ENCODE measurements around the gene CD302. TPM values are rescaled to one million over a fixed set of nuclear protein-coding genes. Genes with fewer than 3 reads are reported as not detected.
A peak's percentile ranks its signal among the peaks of the same experiment; 100 is the strongest.
"Not testable (repeated sequence)": the region's sequence is repeated elsewhere in the genome, so short reads cannot be mapped to it uniquely, and the experiment has no call there.

Gene CD302, protein sequence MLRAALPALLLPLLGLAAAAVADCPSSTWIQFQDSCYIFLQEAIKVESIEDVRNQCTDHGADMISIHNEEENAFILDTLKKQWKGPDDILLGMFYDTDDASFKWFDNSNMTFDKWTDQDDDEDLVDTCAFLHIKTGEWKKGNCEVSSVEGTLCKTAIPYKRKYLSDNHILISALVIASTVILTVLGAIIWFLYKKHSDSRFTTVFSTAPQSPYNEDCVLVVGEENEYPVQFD
- 10 to 100 TPM; 11.8 to 13.4 (median 13.1) TPM for polyA plus RNA-seq (ENCODE audit: insufficient read length in 3 of 3)
- long read RNA-seq, donor 1, partial matches to known transcripts, result 0 of 1 reads
- long read RNA-seq, donor 1, other reads (novel, unspliced or antisense), result 0 of 1 reads
- long read RNA-seq, donor 2, partial matches to known transcripts, result 0 of 4 reads
- long read RNA-seq, donor 2, other reads (novel, unspliced or antisense), result 0 of 4 reads
- long read RNA-seq, donor 3, transcript CD302-201 (6 exons, 3,741 nt), result major isoform, 10 of 11 reads
- long read RNA-seq, donor 3, partial matches to known transcripts, result 0 of 11 reads
- long read RNA-seq, donor 3, other reads (novel, unspliced or antisense), result 0 of 11 reads
- long read RNA-seq, donor 4, partial matches to known transcripts, result 0 of 3 reads
- long read RNA-seq, donor 4, other reads (novel, unspliced or antisense), result 0 of 3 reads
- long read RNA-seq, donor 5, result 0 reads
- long read RNA-seq, donor 6, transcript CD302-201 (6 exons, 3,741 nt), result major isoform, 7 of 7 reads
- long read RNA-seq, donor 6, partial matches to known transcripts, result 0 of 7 reads
- long read RNA-seq, donor 6, other reads (novel, unspliced or antisense), result 0 of 7 reads
- long read RNA-seq, donor 7, transcript CD302-201 (6 exons, 3,741 nt), result major isoform, 5 of 7 reads
- long read RNA-seq, donor 7, partial matches to known transcripts, result 0 of 7 reads
- long read RNA-seq, donor 7, other reads (novel, unspliced or antisense), result 0 of 7 reads
- long read RNA-seq, donor 8, transcript CD302-201 (6 exons, 3,741 nt), result major isoform, 10 of 11 reads
- long read RNA-seq, donor 8, partial matches to known transcripts, result 0 of 11 reads
- long read RNA-seq, donor 8, other reads (novel, unspliced or antisense), result 0 of 11 reads
- long read RNA-seq, donor 9, partial matches to known transcripts, result 0 of 1 reads
- long read RNA-seq, donor 9, other reads (novel, unspliced or antisense), result 0 of 1 reads
- long read RNA-seq, donor 10, transcript CD302-201 (6 exons, 3,741 nt), result major isoform, 7 of 7 reads
- long read RNA-seq, donor 10, partial matches to known transcripts, result 0 of 7 reads
- long read RNA-seq, donor 10, other reads (novel, unspliced or antisense), result 0 of 7 reads
- long read RNA-seq, donor 11, partial matches to known transcripts, result 0 of 2 reads
- long read RNA-seq, donor 11, other reads (novel, unspliced or antisense), result 0 of 2 reads
- long read RNA-seq, donor 12, partial matches to known transcripts, result 0 of 1 reads
- long read RNA-seq, donor 12, other reads (novel, unspliced or antisense), result 0 of 1 reads
- long read RNA-seq, donor 13, transcript CD302-201 (6 exons, 3,741 nt), result major isoform, 5 of 6 reads
- long read RNA-seq, donor 13, partial matches to known transcripts, result 0 of 6 reads
- long read RNA-seq, donor 13, other reads (novel, unspliced or antisense), result 0 of 6 reads
- long read RNA-seq, donor 14, transcript CD302-201 (6 exons, 3,741 nt), result major isoform, 5 of 5 reads
- long read RNA-seq, donor 14, partial matches to known transcripts, result 0 of 5 reads
- long read RNA-seq, donor 14, other reads (novel, unspliced or antisense), result 0 of 5 reads
- long read RNA-seq, donor 15, transcript CD302-201 (6 exons, 3,741 nt), result major isoform, 5 of 6 reads
- long read RNA-seq, donor 15, partial matches to known transcripts, result 0 of 6 reads
- long read RNA-seq, donor 15, other reads (novel, unspliced or antisense), result 0 of 6 reads
- long read RNA-seq, donor 16, transcript CD302-201 (6 exons, 3,741 nt), result major isoform, 7 of 7 reads
- long read RNA-seq, donor 16, partial matches to known transcripts, result 0 of 7 reads
- long read RNA-seq, donor 16, other reads (novel, unspliced or antisense), result 0 of 7 reads

DNA sequence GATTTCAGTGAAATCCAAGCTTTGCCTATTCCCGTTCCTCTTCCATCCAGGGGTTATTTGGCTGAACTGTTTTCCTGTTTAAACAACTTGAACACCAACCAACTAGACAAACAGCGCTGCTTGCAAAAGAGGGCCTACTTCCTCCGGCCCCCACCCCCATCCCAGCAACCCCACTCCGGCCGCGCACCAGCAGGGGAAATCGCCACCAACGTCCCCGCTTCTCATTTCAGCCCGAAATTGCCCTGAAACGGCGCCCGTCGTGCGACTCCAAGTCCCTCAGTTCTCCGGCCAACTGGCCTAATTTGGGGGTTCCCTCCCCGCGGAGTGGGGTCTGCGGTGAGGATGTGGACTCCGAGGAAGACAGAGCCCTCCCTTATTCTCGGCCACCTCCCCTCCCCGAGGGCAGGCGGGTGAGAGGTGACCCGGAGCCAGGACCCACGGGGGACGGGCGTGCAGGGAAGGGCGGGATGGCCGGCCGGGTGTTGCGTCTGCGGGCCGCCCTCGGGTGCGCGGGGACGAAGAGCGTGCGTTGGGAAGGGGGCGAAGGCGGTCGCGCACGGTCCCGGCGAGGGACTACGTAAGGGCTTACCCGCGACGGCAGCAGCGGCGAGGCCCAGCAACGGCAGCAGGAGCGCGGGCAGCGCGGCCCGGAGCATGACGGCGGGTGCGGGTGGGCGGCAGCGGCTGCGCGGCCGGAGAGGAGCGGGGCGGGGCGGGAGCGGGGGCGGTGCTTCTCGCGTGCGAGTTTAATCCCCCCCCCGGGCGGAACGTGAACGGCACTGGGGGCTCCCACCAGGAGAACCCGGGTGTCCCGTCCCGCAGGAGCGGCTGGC is at the start of gene CD302:
CD302 (minus strand) TSS at position 666 of the 833 bp plus-strand sequence; CDS start at position 656, 10 bp downstream.
- DNase-seq (ENCODE audit: extremely low read depth in 1 of 11, low read depth in 9 of 11, low spot score in 4 of 11), result peak in 9 of 11 donors; percentile 27 to 46 (median 42)

DNA sequence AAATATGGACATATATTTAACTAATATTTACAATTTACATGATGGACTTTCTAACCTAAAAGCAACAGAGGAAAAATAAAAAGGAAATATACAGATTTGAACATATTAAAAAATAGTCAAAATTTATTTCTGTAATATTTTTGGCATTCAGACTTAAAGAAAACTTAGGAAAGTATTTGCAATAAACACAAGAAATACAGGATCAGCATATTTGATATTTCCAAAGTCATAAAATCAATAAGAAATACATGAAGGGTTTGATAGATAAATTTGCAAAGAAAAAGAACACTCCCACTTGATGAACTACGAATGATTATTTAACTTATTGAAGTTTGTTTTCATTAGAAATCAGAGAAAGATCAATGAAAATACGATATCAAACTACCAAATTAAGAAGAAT is 48.6 kb upstream of the CD302 start:
- DNase-seq (ENCODE audit: extremely low read depth in 1 of 11, low read depth in 9 of 11, low spot score in 4 of 11), result no peak

DNA sequence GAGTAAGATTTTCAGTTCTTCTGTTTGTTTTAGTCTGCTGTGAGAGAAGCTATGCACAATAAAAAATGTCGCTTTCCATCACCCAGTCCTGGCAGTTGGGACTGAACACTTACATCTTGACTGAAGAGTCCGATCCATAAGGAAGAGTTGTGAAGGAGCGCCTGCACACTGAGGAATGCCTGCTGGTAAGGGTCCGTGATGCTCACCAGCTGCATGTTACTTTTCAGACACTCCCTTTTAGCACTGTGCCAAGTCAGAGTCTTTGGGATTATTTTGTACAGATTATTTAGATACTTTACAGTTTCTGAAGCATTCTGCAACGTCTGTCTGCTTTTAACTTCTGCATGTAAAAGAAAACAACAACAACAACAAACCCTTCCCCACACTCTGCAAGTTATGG is 42.6 kb upstream of the CD302 start:
- DNase-seq (ENCODE audit: extremely low read depth in 1 of 11, low read depth in 9 of 11, low spot score in 4 of 11), result no peak

DNA sequence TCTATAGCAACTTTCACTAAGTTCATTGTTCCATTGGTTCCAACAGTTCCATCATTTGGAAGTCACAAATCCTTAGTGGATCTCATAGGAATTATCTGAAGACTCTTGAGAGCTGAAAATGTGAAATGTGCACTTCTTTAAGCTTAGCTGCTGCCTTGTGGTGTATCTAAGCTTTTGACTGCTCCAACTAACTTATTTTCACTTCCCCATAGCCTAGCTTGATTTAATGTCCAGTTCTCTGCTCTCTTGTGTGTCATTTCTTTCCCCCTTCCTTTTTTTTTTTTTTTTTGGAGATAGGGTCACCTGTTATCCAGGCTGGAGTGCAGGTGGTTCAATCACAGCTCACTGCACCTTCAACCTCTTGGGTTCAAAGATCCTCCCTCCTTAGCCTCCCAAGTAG is 34.9 kb upstream of the CD302 start:
- no peak for DNase-seq (ENCODE audit: extremely low read depth in 1 of 11, low read depth in 9 of 11, low spot score in 4 of 11)

DNA sequence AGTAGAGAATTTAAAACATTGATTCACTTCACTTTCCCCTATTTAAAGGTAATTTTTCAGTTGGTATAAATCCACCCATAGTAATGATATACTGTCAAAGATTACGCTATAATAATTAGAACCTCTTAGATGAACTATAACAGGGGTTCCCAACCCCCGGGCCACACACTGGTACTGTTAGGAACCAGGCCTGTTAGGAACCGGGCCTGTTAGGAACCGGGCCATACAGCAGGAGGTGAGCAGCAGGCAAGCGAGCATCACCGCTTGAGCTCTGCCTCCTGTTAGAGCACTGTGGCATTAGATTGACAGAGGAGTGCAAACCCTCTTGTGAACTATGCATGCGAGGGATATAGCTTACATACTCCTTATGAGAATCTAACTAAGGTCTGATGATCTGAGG is 34.0 kb upstream of the CD302 start:
- DNase-seq (ENCODE audit: extremely low read depth in 1 of 11, low read depth in 9 of 11, low spot score in 4 of 11), result no peak

DNA sequence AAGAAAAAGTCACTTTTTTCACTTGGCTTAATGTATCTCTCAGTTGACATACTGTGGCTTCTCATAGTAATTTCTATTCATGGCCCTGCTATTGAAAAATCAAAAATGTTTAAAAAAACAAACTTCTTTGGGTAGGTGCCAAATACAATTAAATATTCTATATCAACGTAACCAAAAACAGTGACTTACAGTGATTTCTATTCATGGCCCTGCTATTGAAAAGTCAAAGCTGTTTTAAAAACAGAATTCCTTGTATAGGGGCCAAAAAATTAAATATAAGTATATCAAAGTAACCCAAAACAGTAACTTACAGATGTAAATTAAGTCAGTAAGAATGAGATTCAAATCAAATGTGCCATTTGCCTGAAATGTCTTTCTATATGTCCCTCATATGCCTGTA is 31.4 kb upstream of the CD302 start:
- no peak for DNase-seq (ENCODE audit: extremely low read depth in 1 of 11, low read depth in 9 of 11, low spot score in 4 of 11)

DNA sequence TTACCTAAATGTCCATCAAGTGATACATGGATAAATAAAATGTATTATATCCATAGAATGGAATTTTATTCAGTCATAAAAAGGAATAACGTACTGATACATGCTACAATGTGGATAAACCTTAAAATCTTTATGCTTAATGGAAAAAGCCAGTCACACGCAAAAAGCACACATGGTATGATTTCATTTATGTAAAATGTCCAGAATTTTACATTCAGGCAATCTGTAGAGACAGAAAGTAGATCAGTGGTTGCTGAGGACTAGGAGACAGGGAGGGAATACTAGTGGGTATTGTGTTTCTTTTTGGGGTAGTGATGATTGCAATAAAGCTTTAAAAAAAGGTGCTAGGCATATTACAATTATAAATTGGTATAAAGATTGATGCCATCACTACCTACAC is 30.7 kb upstream of the CD302 start:
- DNase-seq (ENCODE audit: extremely low read depth in 1 of 11, low read depth in 9 of 11, low spot score in 4 of 11), result no peak

DNA sequence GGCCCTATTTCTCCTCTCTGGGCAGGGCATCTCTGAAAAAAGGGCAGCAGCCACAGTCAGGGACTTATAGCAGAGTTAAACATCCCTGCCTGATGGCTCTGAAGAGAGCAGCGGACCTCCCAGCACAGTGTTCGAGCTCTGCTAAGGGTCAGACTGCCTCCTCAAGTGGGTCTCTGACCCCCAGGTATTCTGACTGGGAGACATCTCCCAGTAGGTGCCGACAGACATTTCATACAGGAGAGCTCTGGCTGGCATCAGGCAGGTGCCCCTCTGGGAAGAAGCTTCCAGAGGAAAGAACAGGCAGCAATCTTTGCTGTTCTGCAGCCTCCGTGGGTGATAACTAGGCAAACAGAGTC is 24.4 kb upstream of the CD302 start:
- DNase-seq (ENCODE audit: extremely low read depth in 1 of 11, low read depth in 9 of 11, low spot score in 4 of 11), result not testable (repeated sequence)

DNA sequence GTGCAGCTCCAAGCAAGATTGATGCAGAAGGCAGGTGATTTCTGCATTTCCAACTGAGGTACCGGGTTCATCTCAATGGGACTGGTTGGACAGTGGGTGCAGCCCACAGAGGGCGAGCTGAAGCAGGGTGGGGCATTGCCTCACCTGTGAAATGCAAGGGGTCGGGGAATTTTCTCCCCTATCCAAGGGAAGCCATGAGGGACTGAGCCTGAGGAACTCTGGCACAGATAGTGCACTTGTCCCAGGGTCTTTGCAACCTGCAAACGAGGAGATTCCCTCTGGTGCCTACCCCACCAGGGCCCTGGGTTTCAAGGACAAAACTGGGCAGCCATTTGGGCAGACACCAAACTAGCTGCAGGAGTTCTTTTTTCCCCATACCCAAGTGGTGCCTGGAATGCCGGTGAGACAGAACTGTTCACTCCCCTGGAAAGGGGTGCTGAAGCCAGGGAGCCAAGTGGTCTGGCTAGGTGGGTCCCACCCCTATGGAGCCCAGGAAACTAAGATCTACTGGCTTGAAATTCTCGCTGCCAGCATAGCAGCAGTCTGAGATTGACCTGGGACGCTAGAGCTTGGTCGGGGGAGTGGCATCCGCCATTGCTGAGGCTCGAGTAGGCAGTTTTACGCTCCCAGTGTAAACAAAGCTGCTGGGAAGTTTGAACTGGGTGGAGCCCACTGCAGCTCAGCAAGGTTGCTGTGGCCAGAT is 23.9 kb upstream of the CD302 start:
- DNase-seq (ENCODE audit: extremely low read depth in 1 of 11, low read depth in 9 of 11, low spot score in 4 of 11), result not testable (repeated sequence)

DNA sequence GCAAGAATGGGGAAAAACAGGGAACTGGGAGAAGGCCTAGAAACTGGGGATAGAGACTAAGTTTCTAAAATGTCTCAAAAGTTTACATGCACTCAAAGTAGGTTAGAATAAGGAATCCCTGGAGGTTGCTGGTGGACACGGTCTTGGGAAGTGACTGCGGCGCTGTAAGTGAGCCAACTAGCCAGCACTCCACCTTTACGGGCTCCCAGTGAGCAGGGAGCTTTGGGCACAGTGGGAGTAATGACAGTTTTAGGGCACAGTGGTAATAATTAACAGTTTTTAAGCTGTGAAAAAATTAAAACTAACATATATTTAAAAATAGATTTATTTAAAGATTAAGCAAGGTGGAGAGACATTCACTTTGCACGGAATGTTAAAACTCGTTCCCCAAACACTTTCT is 20.9 kb upstream of the CD302 start:
- DNase-seq (ENCODE audit: extremely low read depth in 1 of 11, low read depth in 9 of 11, low spot score in 4 of 11), result no peak

DNA sequence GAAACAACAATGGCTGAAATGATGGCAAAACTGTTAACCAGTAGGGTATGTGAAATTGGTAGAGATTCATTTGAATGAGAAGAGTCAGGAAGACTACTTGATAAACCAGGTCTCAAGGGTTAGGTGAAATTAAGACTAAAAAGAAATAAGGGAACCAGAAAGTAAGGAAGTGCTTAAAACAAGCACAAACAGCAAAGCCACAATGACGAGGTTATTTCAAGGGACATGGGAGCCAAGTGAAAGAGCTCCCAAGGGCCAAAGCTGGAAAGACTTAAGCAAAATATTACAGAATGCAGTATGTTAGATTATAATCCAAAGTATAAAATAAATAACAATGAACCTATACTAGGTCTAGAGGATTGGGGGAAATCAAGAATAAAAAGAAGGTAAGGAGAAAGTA is 19.3 kb upstream of the CD302 start:
- DNase-seq (ENCODE audit: extremely low read depth in 1 of 11, low read depth in 9 of 11, low spot score in 4 of 11), result no peak

DNA sequence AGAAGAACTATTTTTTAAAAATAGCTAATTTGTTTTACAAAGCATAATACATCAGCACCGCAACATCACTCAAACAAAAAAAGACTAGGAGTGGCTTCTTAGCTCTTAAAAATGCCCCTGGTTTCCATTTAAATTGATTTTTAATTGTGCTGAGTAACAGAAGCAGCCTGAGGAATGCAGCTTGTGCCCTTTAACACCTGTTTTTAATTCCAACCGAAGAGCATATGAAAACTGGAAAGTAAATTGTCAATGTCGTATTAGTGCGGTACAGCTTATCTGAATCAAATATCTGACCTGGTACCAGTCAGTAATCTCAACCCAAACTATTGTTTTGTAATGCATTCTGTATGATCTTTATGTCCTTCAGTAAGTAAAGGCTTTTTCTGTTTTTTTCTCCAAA is 13.2 kb upstream of the CD302 start:
- no peak for DNase-seq (ENCODE audit: extremely low read depth in 1 of 11, low read depth in 9 of 11, low spot score in 4 of 11)

DNA sequence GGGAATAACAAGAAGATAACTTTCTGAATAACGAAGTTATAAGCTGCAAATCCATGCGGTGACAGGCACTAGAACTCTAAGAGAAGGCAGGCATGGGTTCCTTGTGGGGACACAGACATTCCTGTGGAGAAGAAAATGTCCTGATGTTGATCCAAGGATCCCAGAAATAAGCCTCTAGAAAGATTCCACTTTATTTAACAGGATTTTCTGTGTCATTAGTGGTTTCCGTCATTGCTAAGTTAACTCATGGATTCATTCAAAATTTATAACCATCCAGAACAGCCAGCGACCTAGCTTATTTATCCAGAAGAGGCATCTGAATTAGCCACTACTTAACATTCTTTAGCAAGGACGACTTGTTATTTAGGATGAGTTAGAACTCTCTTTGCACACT is 10.0 kb upstream of the CD302 start:
- no peak for DNase-seq (ENCODE audit: extremely low read depth in 1 of 11, low read depth in 9 of 11, low spot score in 4 of 11)

DNA sequence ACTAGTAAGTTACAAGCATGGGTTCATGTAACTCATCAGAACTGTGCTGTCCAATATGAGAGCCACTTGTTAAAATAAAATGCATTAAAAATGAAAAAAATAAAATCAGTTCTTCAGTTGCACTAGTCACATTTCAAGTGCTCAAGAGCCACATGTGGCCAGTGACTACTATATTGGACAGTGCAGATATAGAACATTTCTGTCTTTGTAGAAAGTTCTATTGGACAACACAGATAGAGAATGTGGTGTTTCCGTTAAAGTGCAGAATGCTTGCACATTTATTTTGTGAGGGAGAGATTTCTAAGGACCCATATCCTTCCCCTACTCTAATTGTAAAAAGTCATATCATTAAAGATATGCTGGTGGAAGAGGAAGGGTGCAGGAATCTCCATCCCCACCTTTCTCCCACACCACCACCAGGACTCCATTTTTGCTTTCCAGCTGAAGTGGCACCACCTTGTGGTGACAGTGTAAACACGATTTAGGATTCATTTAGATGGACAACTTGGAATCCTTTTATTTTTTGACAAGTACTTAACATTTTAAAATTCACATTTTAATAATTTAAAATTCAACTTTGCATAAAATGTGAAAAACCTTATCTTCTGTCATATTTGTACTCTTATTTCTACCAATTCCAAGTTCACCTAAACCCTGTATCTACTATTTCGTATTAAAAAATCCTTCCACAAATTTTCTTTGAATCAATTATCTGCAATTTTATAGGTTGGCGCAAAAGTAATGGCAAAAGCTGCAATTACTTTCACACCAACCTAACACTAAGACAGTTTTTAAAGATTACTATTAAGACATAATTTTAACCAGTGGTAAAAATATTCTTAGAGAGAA is 9.4 kb upstream of the CD302 start:
- DNase-seq (ENCODE audit: extremely low read depth in 1 of 11, low read depth in 9 of 11, low spot score in 4 of 11), result peak in 5 of 11 donors; percentile 20 to 31 (median 30)

DNA sequence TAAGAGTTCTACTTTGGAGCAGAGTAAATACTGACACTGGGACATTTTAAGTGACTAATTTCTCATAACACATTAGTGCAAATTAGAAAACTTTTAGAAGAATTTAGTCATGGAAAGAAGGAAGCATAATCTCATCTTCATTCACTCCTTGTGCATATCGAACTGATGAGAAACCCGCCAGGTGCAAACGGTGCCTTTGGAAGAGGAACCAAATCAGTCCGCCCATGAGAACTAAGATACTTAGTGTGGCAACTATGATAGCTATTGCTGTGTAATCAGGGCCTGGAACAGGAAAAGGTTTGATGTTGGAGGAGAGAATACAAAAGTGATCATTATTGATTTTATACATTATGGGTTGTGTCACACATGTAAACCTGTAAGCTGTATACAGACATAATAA is 6.9 kb upstream of the CD302 start:
- no peak for DNase-seq (ENCODE audit: extremely low read depth in 1 of 11, low read depth in 9 of 11, low spot score in 4 of 11)
